ENCODE results near the gene ATXN1.

The ATXN1 gene

GRCh38 chr6:16759646-16760515 lies 1.4 kb downstream of the ATXN1 start (continued):
- no peak for TF ChIP-seq ZNF777 (tag by site-specific recombination; IDR thresholded peaks at IDR 0.05; ENCODE audit: borderline replicate concordance)
- no peak for TF ChIP-seq ZNF221 (tag by site-specific recombination; IDR thresholded peaks at IDR 0.05; ENCODE audit: borderline replicate concordance)
- no peak for TF ChIP-seq ZNF404 (tag by site-specific recombination; IDR thresholded peaks at IDR 0.05)
- peak; percentile 56; the same call in 1 of the 2 replicates for TF ChIP-seq HOXD13 (CRISPR knock-in tag; IDR thresholded peaks at IDR 0.05; ENCODE audit: borderline replicate concordance)
- peak; percentile 63; the same call in 1 of the 2 replicates for TF ChIP-seq BCL11B (tag by site-specific recombination; IDR thresholded peaks at IDR 0.05; ENCODE audit: low read depth)
- no peak for TF ChIP-seq ZNF530 (tag by site-specific recombination; IDR thresholded peaks at IDR 0.05; ENCODE audit: low read depth)
- no peak for TF ChIP-seq ZNF155 (tag by site-specific recombination; IDR thresholded peaks at IDR 0.05)
- TF ChIP-seq ZNF701 (tag by site-specific recombination; IDR thresholded peaks at IDR 0.05): no peak
- no peak for TF ChIP-seq ZNF248 (tag by site-specific recombination; IDR thresholded peaks at IDR 0.05)
- peak; percentile 89 for TF ChIP-seq ZNF2 (tag by site-specific recombination; IDR thresholded peaks at IDR 0.05)
- peak; percentile 87; the same call in 1 of the 2 replicates for TF ChIP-seq ZNF501 (tag by site-specific recombination; IDR thresholded peaks at IDR 0.05)
- TF ChIP-seq ZNF596 (tag by site-specific recombination; IDR thresholded peaks at IDR 0.05): no peak
- no peak for TF ChIP-seq ZNF707 (tag by site-specific recombination; IDR thresholded peaks at IDR 0.05)
- TF ChIP-seq ZFHX2 (tag by site-specific recombination; conservative IDR thresholded peaks at IDR 0.05): peak; percentile 97
- no peak for TF ChIP-seq OSR2 (tag by site-specific recombination; IDR thresholded peaks at IDR 0.05)
- peak; percentile 70 for TF ChIP-seq ZNF24 (tag by site-specific recombination; IDR thresholded peaks at IDR 0.05)
- TF ChIP-seq, protein P1, sequence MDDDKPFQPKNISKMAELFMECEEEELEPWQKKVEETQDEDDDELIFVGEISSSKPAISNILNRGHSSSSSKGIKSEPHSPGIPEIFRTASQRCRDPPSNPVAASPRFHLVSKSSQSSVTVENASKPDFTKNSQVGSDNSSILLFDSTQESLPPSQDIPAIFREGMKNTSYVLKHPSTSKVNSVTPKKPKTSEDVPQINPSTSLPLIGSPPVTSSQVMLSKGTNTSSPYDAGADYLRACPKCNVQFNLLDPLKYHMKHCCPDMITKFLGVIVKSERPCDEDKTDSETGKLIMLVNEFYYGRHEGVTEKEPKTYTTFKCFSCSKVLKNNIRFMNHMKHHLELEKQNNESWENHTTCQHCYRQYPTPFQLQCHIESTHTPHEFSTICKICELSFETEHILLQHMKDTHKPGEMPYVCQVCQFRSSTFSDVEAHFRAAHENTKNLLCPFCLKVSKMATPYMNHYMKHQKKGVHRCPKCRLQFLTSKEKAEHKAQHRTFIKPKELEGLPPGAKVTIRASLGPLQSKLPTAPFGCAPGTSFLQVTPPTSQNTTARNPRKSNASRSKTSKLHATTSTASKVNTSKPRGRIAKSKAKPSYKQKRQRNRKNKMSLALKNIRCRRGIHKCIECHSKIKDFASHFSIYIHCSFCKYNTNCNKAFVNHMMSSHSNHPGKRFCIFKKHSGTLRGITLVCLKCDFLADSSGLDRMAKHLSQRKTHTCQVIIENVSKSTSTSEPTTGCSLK (tag by site-specific recombination; IDR thresholded peaks at IDR 0.05): no peak
- TF ChIP-seq ZSCAN16 (tag by site-specific recombination; IDR thresholded peaks at IDR 0.05): peak; percentile 34; the same call in 1 of the 2 replicates
- no peak for TF ChIP-seq ZNF677 (tag by site-specific recombination; IDR thresholded peaks at IDR 0.05)
- no peak for TF ChIP-seq ZNF621 (tag by site-specific recombination; IDR thresholded peaks at IDR 0.05)
- TF ChIP-seq, protein P2, sequence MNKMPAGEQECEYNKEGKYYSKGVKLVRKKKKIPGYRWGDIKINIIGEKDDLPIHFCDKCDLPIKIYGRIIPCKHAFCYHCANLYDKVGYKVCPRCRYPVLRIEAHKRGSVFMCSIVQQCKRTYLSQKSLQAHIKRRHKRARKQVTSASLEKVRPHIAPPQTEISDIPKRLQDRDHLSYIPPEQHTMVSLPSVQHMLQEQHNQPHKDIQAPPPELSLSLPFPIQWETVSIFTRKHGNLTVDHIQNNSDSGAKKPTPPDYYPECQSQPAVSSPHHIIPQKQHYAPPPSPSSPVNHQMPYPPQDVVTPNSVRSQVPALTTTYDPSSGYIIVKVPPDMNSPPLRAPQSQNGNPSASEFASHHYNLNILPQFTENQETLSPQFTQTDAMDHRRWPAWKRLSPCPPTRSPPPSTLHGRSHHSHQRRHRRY (tag by site-specific recombination; IDR thresholded peaks at IDR 0.05): peak; percentile 73; the same call in 1 of the 2 replicates
- peak; percentile 87 for TF ChIP-seq ZBTB20 (tag by site-specific recombination; IDR thresholded peaks at IDR 0.05)
- TF ChIP-seq TCF7L2 (IDR thresholded peaks at IDR 0.05; ENCODE audit: borderline replicate concordance, low read depth, low read length): no peak
- peak; percentile 80 for TF ChIP-seq PRDM10 (tag by site-specific recombination; IDR thresholded peaks at IDR 0.05)
- peak; percentile 70 for TF ChIP-seq ZNF335 (tag by site-specific recombination; conservative IDR thresholded peaks at IDR 0.05)
- TF ChIP-seq ZNF394 (tag by site-specific recombination; IDR thresholded peaks at IDR 0.05; ENCODE audit: borderline replicate concordance): peak; percentile 51; the same call in 1 of the 2 replicates
- TF ChIP-seq, protein P3, sequence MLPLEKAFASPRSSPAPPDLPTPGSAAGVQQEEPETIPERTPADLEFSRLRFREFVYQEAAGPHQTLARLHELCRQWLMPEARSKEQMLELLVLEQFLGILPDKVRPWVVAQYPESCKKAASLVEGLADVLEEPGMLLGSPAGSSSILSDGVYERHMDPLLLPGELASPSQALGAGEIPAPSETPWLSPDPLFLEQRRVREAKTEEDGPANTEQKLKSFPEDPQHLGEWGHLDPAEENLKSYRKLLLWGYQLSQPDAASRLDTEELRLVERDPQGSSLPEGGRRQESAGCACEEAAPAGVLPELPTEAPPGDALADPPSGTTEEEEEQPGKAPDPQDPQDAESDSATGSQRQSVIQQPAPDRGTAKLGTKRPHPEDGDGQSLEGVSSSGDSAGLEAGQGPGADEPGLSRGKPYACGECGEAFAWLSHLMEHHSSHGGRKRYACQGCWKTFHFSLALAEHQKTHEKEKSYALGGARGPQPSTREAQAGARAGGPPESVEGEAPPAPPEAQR (tag by site-specific recombination; IDR thresholded peaks at IDR 0.05): 0 out of 2 replicates have a peak, but pooled peaks have one; percentile 57
- no peak for TF ChIP-seq YY1 (tag by site-specific recombination; IDR thresholded peaks at IDR 0.05)
- TF ChIP-seq ZNF350 (tag by site-specific recombination; IDR thresholded peaks at IDR 0.05): no peak
- TF ChIP-seq ZNF324 (tag by site-specific recombination; IDR thresholded peaks at IDR 0.05): peak; percentile 77; the same call in 1 of the 2 replicates
- TF ChIP-seq ZNF146 (tag by site-specific recombination; IDR thresholded peaks at IDR 0.05): no peak
- TF ChIP-seq KLF7 (tag by site-specific recombination; IDR thresholded peaks at IDR 0.05; ENCODE audit: borderline replicate concordance): peak; percentile 72
